Stimulated activated CD8-positive, alpha-beta memory T cell treated with anti-CD3 and anti-CD28 coated beads, Interleukin-7, amount 100 ng/mL, for 1 hour (primary cell): ENCODE results near the gene PDE9A.

Experiments used
- DNase-seq, 2 donors: peaks; one replicate each; pipeline ENCODE4 v3.0.0-alpha.2; 2020; ENCODE audit warnings: low read depth in 2 of 2

PDE9A gene

DNA sequence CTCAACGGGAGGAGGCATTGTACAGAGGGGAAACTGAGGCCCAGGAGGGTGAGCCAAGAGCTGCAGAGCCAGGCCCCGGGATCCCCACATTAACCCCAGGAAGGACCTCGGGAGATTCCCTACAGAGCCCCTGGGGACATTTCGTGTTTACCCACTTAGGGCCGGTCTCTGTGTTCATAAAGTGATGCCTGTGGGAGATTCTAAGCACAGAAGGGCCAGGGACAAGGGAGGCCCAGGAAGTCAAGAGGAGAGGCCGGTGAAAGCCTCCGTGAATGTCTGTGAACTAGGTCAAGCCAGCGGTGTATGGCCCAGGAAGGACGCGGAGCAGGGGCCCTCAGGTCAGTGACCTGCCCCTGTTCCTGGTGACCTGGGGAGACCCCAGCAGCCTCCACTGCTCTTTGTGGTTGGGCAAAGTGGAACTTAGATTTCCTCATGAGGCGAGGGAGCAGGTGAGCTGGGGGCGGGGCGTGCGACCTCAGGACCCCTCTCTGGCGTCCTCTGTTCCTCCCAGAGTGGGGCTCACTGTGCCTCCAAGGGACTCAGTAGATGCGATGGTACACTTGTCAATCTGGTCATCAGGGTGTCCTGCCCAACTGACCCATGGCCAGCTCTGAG is 34.9 kb downstream of the PDE9A start:
- DNase-seq: no peak

DNA sequence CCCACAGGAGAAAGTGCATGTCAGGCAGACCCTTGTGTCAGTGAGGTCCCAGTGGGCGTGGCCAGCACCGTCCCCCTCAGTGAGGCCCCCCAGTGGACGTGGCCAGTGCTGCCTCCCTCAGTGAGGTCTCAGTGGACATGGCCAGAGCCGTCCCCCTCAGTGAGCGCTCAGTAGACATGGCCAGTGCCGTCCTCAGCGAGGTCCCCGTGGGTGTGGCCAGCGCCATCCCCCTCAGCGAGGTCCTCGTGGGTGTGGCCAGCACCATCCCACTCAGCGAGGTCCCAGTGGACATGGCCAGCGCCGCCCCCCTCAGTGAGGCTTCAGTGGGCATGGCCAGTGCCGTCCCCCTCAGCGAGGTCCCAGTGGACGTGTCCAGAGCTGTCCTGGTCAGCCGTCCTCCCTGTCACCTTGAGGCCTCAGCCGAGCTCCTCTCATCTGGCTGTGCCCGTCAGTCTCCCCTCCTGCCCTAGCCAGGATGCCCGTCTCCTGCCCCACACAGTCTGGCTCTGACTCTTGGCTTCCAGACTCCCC is 35.5 kb downstream of the PDE9A start:
- DNase-seq: no peak

DNA sequence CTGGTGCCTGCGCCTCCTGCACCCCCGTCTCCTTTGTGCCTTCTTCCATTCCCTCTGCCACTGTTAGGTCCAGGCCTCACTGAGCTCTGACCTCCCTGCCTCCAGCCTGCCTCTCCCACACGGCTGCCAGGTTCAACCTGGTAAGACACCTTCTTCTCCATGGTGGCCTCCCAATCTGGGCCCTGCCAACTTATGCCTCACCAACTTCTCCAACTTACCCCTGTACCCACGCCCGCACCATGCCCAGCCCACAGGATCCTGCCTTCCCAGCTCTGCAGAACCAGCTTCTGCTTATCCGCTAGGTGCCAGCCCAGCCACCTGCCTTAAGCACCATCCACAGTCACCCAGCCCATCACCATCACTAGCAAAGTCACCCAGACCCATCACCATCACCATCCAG is 37.2 kb downstream of the PDE9A start:
- no peak for DNase-seq

DNA sequence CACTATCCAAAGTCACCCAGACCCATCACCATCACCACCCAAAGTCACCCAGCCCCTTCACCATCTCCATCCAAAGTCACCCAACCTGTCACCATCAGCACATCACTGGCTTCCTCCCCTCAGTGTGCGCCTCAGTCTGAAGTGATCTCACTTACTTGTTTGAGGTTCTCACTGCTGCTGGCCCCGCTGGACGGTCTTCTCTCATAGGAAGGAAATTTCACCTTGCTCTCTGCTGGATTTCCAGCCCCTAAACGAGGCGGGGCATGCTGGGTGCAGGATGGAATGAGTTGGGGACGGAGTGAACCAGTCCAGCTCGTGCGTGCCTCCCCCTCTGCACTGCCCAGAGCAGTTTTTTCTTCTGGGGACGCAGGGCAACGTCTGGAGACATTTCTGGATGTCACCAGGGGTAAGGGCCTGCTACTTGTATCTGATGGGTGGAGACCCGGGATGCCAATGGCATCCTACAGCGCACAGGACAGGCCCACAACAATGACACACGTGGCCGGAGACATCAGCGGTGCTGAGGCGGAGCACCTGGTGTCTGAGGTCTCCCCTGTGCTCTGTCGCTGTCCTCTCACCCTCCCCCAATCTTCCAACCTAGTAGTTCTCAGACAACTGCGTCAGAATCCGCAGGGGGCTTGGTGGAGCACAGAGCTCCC is 38.6 kb downstream of the PDE9A start:
- DNase-seq: no peak

DNA sequence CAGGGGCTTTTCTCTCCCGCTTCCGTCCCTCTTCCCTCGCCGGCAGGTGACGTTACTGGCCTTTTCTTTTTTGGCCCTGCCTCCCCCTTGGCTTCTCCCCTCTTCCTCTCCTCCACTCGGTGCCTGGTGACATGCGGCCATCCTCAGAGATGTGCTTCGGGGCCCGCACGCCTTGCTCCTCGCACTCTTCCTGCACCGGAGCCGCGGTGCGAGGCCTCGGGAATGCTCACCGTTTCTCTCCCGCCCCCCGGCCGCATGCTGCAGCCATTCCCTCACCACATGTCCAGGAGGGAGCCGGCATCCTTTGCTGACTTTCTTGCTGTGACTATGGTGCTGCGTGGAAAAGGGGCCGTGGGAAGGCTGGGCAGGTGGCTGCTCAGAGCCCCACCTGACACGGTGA is 39.3 kb downstream of the PDE9A start:
- no peak for DNase-seq

DNA sequence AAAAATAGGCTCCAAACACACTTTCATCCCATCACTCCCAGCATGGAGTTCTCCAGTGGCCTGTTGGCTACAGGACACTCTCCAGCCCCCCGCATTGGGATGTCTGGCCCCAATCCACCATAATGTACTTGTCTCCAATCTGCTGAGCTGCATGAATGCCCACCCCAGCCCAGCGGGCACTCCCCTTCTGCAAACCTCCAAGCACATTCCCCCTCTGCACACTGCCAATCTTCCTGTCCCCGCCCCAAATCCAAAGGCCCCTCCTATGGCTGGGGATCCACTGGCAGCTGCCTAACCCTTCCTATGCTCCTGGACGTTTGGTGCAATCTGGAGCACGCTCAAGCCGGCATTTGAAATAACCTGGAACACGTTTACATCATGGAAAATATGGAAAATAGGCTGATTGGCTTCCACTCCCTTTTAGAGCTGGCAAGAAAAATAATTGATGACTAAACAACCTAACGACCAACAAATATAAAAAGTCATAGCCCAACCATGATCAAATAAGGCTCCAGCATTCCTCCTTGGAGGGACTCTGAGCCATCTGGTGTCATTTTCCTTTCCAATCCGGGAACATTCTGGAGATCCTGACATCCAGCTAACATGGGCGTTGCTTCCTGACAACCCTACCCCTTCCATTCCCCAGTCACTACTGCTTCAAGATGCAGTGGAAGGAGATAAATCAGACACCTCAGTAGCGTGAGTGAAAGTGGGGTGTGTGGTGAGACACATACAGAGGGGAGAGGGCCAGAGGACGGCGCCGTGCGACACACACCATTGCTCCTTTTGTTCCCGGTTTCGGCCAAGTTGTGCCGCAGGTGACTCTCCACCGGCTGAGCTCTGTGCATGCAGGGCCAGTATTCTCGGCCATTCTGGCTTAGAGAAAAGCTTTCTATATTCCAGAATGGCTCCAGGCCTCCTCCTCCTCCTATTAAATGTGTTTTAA is 41.6 kb downstream of the PDE9A start:
- DNase-seq: no peak

DNA sequence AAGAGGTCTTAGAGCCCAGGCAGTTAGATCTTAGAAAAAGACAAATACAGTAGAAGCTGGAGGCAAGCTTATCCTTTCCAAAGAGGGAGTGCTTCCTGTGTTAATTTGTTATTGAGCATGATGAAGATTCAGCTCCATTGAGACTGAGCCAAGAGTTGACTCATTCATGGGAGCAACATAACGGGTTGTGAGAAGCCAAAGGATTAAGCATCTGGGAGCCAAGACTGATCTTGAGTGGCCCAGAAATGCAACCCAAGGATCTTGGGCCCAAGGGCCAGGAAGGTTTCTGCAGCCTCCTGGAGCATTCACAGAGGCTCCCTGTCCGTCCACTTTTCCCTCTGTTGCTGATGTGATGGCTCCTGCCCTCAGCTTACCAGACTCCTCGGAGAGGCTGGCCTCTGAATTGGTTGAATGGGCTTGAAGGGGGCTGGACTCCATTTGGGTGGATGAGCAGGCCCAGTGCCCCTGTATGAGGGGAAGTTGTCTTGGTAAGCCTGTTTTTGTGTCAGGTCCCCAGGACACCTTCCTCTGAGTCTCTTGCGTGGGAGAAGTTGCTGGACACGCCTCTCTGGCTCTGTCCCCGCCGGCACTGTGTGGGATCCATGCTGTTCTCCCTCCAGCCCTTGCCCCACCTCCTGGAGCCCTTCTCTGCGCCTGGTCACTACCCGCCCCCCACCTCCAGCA is 42.4 kb downstream of the PDE9A start:
- DNase-seq: no peak

DNA sequence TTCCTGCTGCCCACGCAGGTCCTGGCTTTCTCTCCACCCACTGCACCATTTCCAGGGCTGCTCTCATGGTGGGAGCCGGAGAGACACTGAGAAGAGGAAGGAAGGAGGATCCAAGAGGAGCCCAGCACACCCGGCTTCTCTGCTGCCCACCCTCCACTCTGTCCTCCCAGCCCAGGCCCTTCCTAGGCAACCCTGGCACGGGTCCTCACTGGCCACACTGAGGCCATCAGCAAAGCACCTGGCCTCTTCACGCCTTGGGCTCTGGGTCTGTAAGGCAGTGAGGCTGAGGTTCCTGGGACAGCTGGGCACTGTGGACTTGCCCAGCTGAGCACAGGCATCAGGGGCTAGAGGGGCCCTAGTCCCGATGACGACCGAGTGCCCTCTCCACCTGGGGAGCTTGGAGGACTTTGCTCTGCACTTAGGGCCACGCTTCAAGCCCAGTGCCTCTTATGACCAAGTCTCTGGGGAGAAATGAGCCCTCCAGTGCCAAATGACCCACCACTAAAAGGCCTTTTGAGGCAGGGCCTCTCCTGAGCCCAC is 43.1 kb downstream of the PDE9A start:
- no peak for DNase-seq

DNA sequence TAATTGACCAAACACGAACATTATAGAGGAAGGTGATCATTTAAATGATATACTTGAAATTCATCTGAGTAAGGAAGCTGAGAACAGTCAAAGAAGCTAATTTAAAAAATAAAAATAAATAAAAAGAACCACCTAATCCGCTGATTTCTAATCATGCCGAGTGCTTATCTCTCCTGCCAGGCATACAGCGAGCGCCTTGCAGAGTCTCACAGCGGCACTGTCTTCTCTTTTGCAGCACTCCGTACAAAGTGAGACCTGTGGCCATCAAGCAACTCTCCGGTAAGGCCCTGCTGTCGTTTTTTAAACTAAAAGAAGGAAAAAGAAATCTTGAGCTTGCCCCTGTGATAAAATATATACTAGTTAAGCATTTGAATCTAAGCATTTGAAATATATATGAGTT is 45.3 kb downstream of the PDE9A start:
- no peak for DNase-seq

DNA sequence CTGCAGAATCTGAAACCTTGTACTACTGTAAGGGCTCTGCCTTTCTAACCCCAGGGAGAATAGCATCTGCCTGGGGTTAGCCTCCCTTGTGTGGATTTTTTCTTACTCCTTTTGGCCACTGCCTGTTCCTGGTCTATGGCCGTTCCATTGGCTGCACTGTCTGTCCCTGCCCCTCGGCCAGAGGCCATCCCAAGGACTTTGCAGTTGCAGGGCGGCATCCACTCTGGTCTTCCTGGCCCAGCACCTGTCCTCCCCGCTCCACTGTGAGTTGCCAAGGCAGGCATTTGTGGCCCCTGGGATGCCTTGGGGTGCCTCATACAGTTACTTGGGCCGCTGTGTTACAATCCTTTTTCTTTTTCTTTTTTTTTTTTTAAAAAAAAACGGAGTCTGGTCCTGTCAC is 45.8 kb downstream of the PDE9A start:
- DNase-seq: no peak

DNA sequence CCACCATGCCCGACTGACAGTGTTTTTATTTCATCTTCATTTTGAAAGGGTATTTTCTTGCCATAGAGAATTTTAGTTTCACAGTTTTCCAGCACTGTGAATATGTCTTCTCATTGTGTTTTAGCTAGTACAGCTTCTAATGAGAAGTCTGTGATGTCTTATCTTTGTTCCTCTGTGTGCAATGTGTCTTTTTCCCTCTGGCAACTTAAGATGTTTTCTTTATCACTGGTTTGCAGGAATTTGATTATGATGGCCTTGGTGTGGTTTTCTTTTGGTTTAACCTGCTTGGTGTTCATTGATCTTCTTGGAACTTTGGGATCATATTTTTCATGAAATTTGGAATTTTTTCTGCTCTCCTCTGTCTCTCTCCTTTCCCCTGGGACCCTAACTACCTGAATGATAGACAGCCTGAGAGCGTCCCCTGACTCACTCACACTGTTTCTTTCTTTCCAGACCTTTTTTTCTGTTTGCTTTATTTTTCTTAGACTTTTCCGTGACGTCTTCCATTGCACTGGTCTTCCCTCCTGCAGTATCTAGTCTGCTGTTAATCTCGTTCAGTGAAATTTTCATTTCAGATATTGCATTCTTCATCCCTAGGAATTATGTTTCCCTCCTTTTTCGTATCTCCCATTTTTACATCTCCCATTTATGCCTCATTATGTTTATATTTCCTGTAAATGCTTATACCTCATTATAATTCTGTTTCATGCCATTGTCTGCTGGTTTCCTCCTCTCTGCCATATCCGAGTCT is 48.5 kb downstream of the PDE9A start:
- no peak for DNase-seq

DNA sequence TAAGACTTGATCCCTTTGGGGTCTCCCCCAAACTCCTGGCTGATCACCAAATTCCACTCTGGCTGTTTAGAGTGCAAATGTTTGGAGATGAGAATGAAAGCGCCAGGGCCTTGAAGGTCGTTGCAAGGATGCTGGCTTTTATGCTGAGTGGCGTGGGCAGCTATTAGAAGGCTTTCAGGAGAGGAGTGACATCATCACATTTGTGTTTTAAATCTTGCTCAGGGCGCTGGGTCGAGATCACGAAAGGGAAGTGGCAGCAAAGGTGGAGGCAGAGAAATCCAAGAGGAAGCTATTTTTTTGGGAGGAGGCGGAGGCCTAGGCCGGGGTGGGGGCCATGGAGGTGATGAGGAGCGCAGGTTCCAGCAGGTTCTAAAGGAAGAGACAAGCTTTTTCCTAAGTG is 49.3 kb downstream of the PDE9A start:
- no peak for DNase-seq

DNA sequence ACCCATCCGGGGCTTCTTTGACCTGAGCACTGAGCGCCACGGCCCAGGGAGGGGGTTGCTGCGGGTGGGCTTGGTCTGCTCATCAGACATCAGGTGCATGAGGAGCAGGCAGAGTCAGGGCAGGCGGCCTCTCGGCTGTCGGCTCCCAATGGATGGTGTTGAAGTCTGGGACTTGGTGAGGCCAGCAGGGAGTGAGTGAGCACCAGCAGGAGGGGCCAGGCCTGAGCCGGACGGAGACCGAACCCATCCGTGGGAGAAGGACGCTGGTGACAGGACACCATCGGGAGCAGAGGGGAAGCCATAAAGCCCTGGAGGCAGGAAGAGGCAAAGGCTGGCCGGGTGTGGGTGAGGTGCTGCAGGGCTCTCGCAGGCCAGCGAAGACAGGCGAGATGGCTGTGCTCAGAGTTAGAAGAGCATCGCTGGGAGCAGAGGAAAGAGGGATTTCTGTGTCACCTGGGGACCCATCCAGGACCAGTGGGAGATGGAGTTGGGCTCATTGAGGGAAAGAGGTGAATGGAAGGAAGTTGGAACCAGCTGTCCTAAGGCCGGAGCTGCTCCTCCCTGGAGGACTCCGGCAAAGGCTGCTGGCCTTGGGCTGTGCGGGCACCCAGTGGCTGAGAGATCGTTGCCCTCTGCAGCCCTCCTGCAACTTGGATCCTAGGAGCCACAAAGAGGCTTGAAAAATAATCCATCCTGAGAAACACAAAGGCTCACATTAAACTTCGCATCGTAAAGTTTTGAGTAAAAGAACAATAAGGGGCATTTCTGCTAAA is 49.9 kb downstream of the PDE9A start:
- no peak for DNase-seq

DNA sequence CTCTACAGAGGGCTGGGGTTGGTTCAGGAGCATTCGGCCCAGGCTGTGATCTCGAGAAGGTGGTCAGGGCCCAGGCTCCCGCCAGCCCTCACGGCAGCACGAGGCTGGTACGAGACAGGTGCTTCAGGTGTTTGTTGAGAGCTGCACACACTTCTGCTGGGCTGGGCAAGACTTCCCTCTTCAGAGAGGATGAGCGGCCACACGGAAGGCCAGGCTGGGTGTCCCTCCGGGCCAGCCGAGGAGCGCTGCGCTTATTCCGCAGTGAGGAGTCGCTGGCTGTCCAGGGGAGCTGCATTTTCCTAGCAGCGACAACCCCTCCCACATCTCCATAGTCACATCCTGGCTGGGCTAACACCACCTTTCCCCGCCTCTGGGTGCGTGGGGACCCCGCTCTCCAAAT is 50.5 kb downstream of the PDE9A start:
- DNase-seq: no peak

DNA sequence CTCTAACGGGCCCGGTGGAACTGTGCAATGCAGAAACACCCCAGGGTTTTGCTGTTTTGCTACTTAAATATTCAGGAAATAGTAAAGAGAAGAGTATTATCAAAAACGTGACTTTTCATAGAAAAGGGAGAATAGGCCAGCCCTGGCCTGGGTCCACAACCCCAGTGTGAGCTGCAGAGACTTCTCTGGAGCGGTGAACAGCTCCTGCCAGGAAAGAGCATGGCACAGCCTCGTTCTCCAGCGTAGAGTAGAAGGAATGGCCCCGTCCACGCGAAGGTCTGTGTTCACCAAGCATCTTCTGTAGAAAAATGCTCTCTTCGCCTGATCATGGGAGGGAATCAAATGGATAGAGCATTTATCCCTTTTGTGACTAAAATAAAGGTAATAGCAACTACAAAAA is 51.4 kb downstream of the PDE9A start:
- DNase-seq: no peak

DNA sequence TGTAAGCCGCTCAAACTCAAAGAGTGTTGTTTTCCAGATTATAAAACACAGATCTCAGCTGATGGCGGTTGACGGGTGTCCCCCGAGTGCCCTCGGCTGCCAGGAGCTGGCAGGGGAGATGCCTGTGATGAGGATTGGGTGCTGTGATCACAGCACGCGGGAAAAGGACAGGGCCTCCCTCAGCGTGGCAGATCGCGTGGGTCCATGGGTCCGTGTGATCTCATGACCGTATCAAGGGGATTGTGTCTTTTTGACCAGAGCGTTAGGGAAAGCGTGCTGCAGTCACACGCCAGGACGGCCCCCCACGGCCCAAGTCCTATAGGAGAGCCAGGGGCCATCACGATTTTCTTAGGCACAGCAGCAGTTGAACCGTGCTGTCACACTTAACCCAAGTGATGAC is 51.9 kb downstream of the PDE9A start:
- DNase-seq: no peak

DNA sequence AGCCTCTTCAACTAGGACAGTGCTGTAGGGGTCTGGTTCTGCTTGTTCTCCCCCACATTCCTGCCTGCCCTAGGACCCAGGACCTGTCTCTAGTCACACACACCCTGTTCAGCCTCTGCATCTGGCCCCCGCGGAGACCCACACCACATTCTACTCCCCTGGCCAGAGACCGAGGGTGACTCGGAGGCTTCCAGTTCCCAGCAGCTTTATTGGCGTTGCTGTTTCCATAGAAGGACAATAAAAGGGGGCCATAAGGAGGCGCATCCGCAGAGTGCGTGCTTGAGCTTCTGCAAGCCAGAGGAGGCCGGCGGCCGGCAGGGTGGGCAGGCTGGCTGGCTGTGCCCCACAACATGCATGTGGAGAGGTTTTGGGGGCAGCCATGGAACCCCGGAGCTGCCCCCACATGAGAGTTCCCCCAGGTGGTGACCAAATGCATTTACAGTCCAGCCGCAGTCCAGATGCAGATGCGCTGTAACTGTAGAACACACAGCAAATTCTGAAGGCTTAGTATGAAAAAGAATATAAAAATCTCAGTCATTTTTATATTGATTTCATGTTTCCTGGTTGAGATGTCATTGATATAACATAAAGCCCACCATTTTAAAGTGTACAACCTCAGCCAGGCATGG is 52.4 kb downstream of the PDE9A start:
- DNase-seq: no peak

DNA sequence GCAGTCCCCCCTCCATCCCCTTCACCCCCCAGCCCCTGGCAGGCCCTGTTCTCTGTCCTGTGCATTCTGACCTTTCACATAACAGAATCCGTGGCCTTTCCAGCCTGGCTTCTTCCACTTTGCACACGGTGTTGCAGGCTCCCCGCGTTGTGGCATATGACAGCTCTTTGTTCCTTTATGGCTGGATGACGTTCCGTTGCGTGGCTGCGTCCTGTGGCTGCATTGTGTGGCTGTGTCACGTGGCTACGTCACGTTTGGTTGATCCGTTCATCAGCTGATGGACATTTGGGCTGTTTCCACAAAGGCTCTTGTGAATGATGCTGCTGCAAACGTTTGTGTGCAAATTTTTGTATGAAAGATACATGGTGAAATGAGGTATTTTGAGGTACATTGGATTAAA is 53.3 kb downstream of the PDE9A start:
- no peak for DNase-seq

DNA sequence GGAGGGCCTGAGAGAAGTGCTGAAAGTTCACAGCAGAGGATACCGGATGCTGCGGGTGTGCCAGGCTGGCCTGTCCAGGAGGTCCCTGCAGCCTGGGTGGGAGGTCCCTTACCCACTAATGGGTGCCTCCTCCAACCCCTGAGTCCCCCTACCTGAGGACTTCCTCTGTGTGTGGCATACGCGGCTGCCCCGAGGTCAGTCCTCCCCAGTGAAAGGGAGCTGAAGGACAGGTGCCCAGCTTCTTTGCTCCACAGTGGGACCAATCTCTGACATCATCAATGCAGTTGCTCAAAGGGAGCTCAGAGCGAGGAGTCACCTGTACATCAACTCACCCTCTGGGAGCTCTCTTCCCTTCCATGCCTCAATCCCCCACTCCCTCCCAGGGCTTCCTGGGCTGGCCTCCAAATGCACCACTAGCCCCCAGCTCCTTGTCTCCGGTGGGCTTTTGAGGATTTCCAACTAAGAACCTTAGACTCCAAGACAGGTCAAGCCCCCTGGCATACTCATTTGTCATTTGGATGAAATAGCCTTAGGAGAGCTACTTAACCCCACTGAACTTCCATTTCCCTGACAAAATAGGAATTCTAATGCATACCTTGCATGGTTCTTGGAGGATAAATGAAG is 53.9 kb downstream of the PDE9A start:
- no peak for DNase-seq
